Stimulated activated CD8-positive, alpha-beta memory T cell treated with anti-CD3 and anti-CD28 coated beads, Interleukin-7, amount 100 ng/mL, for 24 hours (primary cell): ENCODE results near the gene CLDND2.
A peak's percentile ranks its signal among the peaks of the same experiment; 100 is the strongest.

ENCODE experiments used
- DNase-seq: peaks from one replicate; pipeline ENCODE4 v3.0.0-alpha.2; 2020; ENCODE audit warnings: low read depth

CLDND2 gene

DNA sequence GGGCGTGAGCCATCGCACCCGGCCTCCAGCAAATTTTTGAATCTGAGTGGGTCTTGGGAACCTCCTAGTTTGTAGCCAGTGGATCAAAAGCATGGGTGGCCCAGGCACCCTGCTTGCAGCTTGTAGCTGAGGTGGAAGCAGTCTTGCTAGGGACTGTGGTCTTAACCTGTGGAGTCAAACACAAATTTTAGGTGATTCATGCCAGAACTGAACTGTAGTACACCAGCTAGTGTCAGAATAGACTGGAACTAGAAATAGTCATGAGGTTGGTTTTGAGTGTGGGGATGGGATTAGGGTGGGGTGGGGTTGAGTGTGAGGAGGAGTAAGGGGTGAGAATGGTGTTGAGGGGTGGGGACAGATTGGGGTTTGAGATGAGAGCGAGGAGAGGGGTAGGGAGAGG lies 13.2 kb upstream of the CLDND2 start:
- DNase-seq = no peak

DNA sequence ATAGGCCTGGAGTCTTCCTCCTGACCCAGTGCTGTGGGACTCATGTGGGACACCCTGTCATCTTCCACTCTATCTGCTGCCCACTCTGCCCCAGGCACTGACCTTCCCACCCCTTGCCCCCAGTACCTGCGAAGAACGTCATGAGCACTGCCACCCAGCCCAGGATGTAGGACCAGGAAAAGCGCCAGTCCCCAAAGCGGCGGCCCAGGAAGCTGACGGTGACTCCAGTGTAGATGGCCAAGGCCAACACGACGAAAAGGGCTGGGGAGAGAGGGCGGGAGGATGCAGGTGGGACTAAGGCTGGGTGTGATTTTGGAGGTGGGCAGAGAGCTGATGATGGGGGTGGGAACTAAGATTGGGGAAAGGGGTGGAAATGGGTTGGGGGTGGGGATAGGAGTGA lies 11.6 kb upstream of the CLDND2 start:
- no peak for DNase-seq

DNA sequence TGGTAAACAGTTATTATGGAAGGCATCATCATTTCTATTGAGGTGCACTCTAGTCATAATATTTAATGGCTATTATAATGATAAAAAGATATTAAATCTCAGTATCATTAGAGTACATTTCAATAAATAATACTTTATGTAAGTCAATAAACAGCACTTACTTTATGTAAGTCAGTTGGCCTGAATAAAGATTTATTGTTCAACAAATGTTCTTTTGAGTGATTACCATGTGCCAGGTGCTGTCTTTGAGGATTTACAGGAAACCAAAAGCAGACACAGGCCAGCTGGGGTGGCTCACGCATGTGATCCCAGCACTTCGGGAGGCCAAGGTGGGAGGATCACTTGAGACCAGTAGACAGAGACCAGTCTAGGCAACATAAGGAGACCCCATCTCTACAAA lies 8.6 kb upstream of the CLDND2 start:
- no peak for DNase-seq

DNA sequence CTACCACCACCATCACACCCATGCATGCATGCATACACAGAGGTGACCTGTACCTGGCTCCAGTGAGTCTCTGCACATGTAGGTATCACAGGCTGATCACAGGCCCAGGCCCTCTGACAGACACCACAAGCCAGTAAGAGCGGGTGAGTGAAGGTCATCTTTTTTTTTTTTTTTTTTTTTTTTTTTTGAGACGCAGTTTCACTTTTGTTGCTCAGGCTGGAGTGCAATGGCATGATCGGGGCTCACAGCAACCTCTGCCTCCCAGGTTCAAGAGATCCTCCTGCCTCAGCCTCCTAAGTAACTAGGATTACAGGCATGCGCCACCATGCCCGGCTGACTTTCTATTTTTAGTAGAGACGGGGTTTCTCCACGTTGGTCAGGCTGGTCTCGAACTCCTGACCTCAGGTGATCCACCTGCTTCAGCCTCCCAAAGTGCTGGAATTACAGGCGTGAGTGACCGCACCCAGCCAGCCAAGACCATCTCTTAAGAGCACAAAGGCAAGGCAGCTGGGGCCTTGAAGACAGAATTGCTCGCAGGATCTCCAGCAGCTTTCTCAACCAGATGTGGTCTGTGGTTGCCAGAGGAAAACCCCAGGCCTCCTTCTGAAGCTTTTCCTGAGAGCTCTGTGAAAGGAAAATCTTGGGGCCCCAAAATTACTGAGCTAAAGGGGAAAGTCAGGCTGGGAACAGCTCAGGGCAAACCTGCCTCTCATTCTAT lies 6.9 kb upstream of the CLDND2 start:
- DNase-seq = no peak

DNA sequence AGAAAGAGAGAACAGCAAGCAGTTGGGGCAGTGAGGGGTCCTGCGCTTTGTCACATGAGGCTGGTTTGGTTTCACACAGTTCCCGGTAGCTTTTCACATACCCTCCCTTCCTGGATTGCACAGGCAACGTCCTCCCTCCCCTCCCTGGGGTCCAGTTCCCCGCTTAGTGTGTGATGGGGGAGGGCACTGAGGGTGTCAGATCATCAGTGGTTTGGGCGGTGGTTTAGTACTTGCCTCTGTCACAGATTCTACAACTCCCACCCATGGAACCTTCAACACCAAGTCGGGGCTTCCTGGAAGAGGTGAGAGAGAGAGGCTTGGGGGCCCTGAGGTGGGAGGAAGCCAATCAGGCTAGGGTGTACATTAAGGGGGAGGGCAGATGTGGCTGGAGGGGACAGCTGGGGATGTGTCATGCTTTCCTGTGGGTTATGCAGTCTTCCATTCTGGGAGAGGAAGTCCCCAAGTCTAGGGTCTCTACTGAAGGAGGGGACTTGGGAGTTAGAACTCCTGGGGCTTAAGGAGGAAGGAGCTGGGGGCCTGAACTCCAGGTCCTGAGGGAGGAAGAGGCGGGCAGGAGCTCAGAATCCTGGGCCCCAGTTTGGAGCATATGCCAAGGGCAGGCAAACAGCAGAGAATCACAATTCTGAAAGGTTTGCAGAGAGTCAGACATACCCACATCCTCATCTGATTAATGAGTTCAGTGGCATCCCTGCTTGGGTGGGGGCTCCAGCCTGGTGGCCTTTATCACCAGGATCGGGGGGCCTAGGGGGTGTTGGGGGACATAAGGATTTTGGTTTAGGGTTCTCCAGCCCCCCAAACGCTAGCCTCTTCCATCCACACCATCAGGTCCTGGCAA lies 4.1 kb upstream of the CLDND2 start, which contains the start of gene NKG7:
Gene NKG7 (minus strand): TSS at position 6 of the 856 bp plus-strand sequence. CDS start 119 bp downstream, outside the sequence.
- DNase-seq = peak; percentile 68

DNA sequence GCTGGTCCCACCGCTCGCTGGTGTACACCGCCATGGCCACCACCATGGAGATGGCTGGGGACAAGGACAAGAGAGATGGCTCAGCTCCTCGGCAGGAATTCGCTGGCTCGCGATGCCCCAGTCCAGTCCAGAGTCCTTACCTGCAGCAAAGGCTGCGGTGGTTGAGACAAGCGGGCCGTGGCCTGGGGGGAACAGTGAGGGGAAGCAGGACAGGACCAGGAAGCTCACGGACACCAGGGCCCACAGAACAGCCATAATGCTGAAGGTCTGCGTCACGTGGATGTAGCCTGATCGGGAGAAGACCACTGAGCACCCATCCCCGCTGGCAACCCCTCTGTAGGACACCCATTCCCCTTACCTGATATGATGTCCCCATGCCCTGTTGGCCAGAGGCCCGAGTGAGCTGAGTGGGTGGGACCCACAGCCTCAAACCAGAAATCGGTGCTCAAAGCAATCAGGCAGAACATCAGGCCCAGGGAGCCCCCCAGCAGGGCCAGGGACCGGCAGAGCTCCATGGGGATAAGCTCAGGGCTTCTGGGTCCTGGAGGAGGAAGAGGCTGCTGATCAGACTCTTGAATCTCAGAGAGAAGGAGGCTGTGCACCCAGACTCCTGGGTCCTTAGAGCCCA lies 3.3 kb upstream of the CLDND2 start:
- no peak for DNase-seq

DNA sequence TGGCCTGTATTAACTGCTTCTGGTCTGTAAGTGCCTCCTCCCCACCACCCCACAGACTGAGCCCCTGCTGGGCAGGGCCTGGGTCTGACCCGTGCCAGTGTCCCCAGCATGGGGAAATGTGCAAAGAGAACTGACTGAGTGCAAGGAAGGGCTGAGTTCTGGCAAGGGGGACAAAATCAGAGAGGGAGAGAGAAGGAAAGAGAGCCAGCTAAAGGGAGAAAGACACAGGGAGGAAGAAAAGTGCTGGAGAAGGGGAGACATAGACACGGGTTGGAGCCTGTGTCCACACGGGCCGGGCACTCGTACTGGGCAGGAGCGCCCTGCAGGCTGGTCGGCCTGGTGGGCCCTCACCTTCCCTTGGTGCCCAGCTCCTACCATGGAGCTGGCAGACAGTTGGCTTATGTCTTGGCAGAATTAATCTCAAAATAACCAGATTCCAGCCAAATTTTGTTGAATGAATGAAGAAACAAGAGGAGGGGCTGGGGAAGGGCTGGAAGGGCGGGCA lies 2.4 kb upstream of the CLDND2 start:
- no peak for DNase-seq

DNA sequence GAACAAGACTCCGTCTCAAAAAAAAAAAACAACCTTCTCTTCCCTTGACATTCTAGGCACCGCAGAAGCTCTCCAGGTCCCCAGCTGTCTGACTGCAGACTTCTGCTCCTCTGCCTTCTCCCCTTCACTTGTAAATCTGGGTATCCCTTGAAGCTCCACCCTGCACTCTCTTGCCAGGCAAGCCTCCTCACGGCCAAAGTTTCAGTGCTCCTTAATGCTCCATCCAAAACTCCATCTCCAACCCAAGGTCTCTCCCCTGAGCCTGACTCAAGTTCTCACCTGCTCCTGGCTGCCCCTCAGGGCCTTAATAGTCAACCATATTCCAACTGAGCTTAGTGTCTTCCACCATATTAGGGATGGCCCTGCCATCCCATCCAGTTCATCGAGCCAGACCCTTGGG lies 1.4 kb upstream of the CLDND2 start:
- DNase-seq = no peak

DNA sequence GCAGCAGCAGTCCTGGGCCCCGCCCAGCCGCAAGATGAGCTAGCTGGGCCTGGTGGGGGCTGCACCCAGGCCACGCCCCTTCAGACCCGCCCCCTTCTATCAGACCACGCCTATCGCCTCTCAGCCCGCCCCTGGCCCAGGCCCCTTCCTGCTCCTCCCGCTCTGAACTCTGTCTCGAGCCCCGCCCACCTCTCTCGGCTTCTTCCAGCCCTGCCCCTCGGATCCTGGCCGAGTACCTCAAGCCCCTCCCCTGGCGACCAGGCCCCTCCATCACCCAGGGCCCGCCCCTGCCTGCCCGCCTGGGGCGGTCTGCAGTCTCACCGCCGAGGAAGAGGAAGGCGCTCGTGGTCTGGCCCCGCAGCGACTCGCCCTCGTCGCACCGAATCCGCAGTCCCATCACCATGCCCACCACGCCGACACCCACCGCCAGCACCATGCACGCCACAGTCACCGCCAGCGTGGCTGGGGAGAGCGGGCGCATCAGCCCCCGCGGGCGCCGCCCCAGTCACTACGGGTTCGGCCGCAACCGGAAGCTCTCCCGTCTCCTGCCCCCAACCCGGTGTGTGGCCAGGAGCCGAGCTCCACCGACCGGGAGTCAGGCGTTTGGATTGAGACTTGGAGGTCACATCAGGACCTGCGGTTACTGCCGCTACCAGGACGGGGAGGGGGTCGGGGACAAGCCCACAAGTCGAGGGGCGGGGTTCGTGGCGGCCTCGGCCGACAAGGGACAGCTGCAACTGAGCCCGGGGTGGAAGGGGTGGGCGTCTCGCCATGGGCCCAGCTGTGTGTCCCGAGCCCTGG lies 1.0 kb downstream of the CLDND2 start:
- DNase-seq = peak; percentile 97

DNA sequence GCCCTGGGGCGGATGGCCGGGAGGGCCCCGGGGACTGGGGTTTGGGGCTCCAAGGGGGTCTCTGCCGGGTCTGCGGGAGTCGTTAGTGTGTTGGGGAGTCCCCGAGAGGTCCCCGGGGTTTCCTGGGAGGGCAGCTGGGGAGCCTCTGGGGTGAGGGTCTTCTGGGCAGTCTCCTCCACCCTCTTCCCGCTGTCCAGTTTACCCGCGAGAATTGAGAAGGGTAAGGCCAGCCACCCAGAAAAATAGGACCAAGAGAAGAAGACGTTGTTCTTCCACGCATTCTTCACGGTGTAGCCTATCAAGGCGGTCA lies 1.6 kb downstream of the CLDND2 start:
- DNase-seq = no peak

DNA sequence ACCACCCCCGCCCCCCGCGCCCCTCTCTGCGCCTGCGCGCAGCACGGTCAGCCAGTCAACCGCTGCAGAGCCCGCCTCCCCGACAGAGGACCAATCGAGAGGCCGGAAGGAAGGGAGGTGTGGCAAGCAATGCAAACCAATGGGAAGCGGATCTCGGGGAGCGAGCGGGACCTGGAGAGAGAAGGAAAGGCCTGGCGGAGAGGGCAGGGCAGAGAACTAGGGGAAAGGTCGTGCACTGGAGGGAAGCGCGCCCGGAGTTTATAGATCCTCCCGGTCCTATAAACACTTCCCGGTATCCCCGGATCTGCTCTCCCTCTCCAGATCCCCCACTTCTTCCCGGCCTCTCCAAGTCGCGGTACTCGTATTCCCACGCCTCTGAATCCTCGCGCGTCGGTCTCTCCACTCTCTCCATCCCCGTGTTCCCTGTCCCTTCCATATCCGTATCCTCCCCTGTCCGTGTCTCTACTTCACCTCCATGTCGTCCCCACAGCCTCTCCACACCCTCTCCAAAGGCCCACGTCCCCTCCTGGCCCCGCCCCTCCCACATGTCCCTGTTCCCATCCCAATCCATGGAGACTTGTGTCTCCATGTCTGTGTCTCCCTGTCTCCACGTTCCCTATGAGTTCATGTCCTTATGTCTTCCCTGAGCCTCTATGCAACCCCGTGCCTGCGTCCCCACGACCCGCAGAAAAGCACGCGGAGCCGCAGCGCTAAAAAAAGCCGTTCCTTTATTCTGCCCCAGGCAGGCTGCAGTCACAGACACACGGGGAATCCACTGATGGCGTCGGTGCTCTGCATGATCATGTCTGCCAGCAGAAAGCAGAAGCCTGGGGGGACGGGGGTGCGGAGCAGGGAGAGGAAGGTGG lies 2.2 kb downstream of the CLDND2 start:
- peak; percentile 88 for DNase-seq

DNA sequence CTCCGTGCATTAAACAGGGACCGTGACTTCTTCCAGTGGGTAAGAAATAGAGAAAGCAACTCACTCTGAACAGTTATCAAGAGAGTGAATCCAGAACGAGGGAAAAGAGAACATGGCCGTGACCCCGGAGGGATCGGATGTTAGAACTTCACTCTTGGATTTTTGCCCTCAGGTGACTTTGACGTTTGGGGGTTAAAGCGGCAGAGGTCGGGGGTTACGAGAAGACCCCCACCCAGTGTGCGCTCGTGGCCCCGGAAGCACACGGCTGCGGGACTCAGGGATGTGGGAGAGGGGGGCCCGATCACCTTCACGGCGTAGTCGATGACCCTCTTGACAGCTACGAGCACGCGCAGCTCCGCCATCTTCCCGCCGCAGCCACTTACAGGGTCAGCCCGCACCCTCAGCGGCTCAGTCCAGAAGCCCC lies 2.8 kb downstream of the CLDND2 start, which contains the start of gene ETFB:
Gene ETFB (minus strand): TSS at position 424 of the 424 bp plus-strand sequence. CDS start 62 bp downstream, at position 362.
- no peak for DNase-seq

DNA sequence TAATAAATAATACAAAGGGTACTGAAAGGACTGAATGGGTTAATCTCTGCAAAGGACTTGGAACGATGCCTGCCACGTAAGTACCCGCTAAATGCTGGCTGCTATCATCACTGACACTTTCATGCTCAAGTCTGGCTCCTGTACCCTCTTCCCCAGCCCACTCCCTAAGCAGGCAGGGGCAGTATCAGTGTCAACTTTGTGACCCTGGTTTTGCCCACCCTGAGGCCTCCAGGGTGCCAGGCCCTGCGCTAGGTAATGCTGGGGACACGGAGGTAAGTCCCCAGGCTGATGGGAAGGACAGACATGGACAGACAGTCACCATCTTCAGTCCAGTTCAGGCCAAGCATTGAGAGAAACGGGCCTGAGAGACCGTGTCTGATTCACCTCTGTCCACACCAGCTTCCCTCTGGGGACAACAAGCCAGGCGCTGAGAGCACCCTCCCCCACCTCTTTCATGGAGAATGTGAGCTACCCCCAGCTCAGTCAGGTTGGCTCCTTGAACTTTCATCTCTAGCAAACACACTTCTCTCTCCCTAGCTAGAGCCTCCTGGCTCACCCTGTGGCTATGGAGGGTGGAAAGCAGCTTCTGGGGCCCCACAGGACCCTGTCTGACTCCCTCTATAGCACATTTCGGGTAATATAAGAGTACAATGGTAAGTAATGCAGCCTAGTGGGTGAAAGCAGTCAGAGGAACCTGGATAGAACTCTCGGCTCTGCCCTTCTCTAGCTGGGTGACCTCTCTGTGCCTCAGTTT lies 3.4 kb downstream of the CLDND2 start:
- DNase-seq = no peak

DNA sequence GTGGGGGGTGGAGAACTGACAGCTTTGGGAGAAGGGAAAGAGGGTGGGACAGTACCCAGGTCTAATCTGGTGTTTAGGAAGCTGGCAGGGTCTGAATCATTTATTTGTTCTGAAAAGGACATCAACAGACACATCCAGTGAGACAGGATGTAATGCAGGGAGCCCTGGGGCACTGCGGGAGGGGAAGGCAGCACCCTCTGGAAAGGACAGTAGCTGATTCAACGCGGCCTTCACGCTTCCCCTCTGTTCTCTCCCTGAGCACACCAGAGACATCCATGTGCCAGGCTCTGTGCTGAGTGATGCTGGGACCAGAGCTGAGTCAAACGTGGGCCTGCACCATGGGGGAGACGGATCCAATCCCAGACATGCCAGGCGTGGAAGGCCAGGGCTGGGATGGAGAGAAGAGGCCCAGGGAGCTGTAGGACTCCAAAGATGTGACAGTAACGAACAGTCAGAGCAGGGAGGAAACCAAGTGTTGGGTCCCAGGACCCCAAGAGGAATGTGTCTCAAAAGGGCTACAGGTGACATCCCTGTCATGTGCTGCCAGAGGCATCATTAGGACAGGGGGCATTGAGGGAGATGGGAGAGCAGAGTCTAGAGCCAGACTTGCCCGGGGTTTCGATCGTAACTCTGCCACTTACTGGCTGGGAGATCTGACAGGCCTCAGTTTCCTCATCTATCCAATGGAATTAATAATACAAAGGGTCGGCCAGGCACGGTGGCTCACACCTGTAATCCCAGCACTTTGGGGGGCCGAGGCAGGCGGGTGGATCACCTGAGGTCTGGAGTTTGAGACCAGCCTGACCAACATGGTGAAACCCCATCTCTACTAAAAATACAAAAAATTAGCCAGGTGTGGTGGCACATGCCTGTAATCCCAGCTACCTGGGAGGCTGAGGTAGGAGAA lies 4.3 kb downstream of the CLDND2 start:
- no peak for DNase-seq

DNA sequence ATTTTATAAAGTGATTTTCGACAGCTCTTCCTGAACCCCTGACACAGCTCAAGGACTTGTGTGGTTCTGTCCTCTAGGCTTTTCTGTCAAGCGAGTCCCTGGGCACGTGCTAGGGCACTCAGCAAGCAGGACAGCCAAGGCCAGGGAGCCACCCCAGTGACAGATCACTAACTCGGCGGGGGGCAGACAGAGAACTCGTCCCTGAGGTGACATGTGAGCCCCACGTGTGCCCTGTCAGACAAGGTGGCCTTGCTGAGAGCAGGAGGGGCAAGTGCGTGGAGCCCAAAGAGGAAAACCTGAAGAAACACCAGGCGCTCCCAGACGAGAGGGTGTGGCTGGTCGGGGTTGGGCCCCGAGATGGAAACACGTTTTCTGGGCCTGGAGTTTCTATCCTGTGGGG lies 7.6 kb downstream of the CLDND2 start:
- no peak for DNase-seq

DNA sequence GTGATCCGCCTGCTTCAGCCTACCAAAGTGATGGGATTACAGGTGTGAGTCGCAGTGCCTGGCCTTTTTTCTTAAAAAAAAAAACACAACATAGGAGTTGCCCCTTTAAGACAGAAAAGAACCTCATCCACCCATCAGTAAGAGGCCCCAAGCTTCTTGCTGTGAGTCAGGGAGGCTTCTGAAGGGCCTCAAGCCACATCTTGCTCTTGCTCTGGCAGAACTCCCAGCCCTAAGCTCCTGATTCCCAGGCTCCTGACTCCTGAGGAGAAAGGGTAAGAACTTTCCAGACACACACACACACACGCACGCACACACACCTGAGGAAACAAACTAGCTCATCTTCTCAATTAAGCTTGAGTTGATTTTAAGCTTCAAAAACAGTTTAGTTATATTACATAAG lies 9.5 kb downstream of the CLDND2 start:
- DNase-seq = no peak

DNA sequence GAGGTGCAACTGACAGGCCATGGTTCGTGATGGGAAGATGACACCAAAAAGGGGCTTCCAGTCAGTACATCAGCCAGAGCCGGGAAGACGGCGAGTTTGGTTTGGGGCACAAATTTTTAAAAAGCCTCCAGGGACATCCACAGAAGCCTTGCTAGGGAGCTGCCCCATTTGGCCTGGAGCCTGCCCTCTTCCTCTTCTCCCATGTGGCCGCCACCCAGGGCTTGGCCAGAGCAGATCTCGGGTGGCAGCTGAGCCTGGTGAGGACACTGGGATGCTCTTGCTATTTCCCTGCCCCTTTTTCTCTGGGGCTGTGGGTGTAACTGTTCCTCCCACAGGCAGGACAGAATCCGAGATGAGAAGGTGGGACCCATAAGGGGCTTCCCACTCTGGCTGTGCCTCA lies 10.9 kb downstream of the CLDND2 start:
- no peak for DNase-seq

DNA sequence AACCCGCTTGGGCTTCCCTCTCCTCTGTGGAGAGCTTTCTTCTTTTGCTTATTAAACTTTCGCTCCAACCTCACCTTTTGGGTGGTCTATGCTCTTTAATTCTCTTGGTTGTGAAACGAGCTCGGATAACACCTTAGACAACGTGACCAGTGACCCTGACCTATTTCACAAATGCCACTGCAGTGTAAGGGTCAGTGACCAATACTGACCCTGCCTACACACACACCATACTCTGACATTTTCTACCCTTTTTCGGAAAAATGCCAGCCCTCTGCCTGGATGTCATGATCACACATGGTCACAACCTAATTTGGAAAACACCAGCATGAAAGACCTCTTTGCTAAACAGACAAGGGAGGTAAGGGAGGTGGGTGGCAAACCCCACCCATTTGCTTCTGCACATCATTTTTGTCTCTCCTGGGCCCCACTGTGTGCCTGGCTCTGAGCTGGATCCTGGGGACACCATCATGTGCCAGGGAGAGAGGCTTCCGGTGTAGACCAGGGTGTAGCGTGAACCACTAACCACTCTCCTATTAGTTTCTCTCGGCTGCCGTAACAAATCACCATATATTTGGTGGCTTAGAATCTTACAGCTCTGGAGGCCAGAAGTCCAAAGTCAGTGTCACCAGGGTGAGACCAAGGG lies 12.5 kb downstream of the CLDND2 start:
- DNase-seq = no peak

DNA sequence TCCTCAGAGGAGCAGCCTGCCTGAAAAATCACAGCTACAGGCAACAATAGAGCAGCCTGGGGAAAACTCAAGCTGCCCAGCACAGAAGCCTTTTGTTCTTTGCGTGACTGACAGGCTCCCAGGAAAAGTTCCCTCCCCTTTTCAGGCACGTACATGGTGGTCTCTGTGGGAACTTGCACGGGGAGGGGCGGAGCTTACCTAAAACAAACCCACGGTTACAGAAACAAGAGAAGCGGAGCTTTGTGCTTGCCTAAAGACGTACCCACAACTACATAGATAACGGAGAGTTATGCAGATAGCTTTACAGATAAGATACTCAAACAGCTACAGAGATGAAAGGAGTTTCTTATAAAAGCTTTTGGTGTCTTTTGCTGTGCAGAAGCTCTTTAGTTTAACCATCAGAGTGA lies 14.1 kb downstream of the CLDND2 start:
- no peak for DNase-seq
